GM12878 (cell line): Measurements from ENCODE around the gene PDGFA. TPM values are rescaled to one million over a fixed set of nuclear protein-coding genes. Genes with fewer than 3 reads are reported as not detected.

Experiments used
- ATAC-seq: fragments of 200-7000 bp; cut with Tn5 transposase; 3 replicates; pipeline ENCODE4 v1.9.1; 2020; ENCODE audit warnings: mild to moderate bottlenecking, moderate library complexity
- BruUV-seq: library from RNA; stranded (reverse); fragments of 400-500 nt; replicated peaks from 2 replicates; lab custom pipeline; 2021; lab: Mats Ljungman, UMichigan
- CTCF ChIA-PET: fragments of 300-600 bp; sonication (Branson Sonifier 250); formaldehyde crosslinking; extraction: SDS; loops from one replicate; lab custom pipeline; 2021; ENCODE audit warnings: inconsistent platforms; lab: Yijun Ruan, JAX
- POLR2A ChIA-PET: fragments of 350-600 bp; formaldehyde crosslinking; extraction: SDS; loops from one replicate; lab custom pipeline; 2021; ENCODE audit warnings: inconsistent platforms; lab: Charles Lee
- RAD21 ChIA-PET: fragments of 300-600 bp; sonication (Branson Sonifier 250); formaldehyde crosslinking; loops from one replicate; lab custom pipeline; 2023; ENCODE audit warnings: antibody characterized with exemption; ENCODE audit not compliant: unreplicated experiment; lab: Charles Lee
- SMC1A ChIA-PET: fragments of 300-600 bp; sonication (Branson Sonifier 250); formaldehyde crosslinking; loops from one replicate; lab custom pipeline; 2023; ENCODE audit not compliant: unreplicated experiment, uncharacterized antibody; lab: Charles Lee
- DNase-seq: peaks from one replicate; pipeline ENCODE4 v3.0.0-alpha.2; 2011; ENCODE audit warnings: low read depth, low spot score
- FAIRE-seq: peaks from 3 replicates; lab custom pipeline; 2011; peaks lifted over from hg19 to GRCh38; lab: Jason Lieb, UNC
- H2AFZ ChIP-seq: 2 replicates; pipeline ENCODE4 v1.6.0; 2011; ENCODE audit warnings: low read depth, low read length, control low read depth; ENCODE audit not compliant: control insufficient read depth
- H3K27ac ChIP-seq: 2 replicates; pipeline ENCODE4 v1.5.1; 2011; ENCODE audit warnings: control low read depth; ENCODE audit not compliant: control insufficient read depth, insufficient read depth
- H3K27me3 ChIP-seq, 2 experiments: replicated peaks in 1 of 2; 2 replicates each; pipeline versions ENCODE4 v1.6.0 to v1.6.1; 2011; ENCODE audit warnings: low read length in 1 of 2; ENCODE audit not compliant: control insufficient read depth in 2 of 2, insufficient read depth in 2 of 2
- H3K36me3 ChIP-seq, 2 experiments: 2 replicates each; pipeline ENCODE4 v1.5.1; 2011; ENCODE audit warnings: low read length in 1 of 2; ENCODE audit not compliant: control insufficient read depth in 2 of 2, insufficient read depth in 2 of 2
- H3K4me1 ChIP-seq: 2 replicates; pipeline ENCODE4 v1.6.1; 2011; ENCODE audit warnings: mild to moderate bottlenecking, low read length, moderate library complexity, mixed read lengths; ENCODE audit not compliant: control insufficient read depth, insufficient read depth
- H3K4me2 ChIP-seq: 2 replicates; pipeline ENCODE4 v1.6.0; 2011; ENCODE audit warnings: control low read depth; ENCODE audit not compliant: control insufficient read depth, insufficient read depth
- H3K4me3 ChIP-seq: fragments of 200-600 bp; sonication (generic); 2 replicates; pipeline ENCODE4 v1.5.1; 2016
- H3K79me2 ChIP-seq: 2 replicates; pipeline ENCODE4 v1.6.0; 2011; ENCODE audit warnings: low read length; ENCODE audit not compliant: control insufficient read depth, insufficient read depth
- H3K9ac ChIP-seq: 2 replicates; pipeline ENCODE4 v1.8.0; 2011; ENCODE audit warnings: low read length, control low read depth, mixed read lengths; ENCODE audit not compliant: control insufficient read depth, insufficient read depth
- H3K9me3 ChIP-seq: replicated peaks from 3 replicates; pipeline ENCODE4 v1.5.1; 2011; ENCODE audit warnings: mild to moderate bottlenecking, low read length; ENCODE audit not compliant: control insufficient read depth, insufficient read depth
- H4K20me1 ChIP-seq: 2 replicates; pipeline ENCODE4 v1.6.0; 2011; ENCODE audit not compliant: control insufficient read depth, insufficient read depth
- ATF2 ChIP-seq: IDR thresholded peaks from 2 replicates; pipeline ENCODE4 v1.6.1; 2012; ENCODE audit warnings: low read length, inconsistent platforms
- CBFB ChIP-seq: IDR thresholded peaks from 2 replicates; pipeline ENCODE4 v1.6.1; 2016; ENCODE audit warnings: antibody characterized with exemption, low read depth
- MTA2 ChIP-seq: fragments of 450-650 bp; IDR thresholded peaks from 2 replicates; pipeline ENCODE4 v1.6.1; 2016; ENCODE audit warnings: low read depth, mild to moderate bottlenecking, moderate library complexity
- ZBTB33 ChIP-seq: fragments of 450-650 bp; IDR thresholded peaks from 2 replicates; pipeline ENCODE4 v1.6.1; 2017; ENCODE audit warnings: mild to moderate bottlenecking
- WGBS: methylation state at CpG from one replicate; pipeline ENCODE4 v1.1.6; 2016; ENCODE audit warnings: low lambda C conversion rate; ENCODE audit not compliant: insufficient replicate concordance, insufficient coverage; ENCODE audit errors: missing lambda C conversion rate; 5-methylcytosine and 5-hydroxymethylcytosine counted together
- in situ Hi-C: fragments of 300-500 bp; cut with MboI; formaldehyde crosslinking; loops from 9 replicates; pipeline ENCODE4 v1.14.3; 2018; ENCODE audit warnings: mixed read lengths
- intact Hi-C: fragments of 100-400 bp; cut with micrococcal nuclease; formaldehyde crosslinking; loops from one replicate; pipeline ENCODE4 v1.14.2; 2022; ENCODE audit not compliant: unreplicated experiment
- polyA plus RNA-seq, 11 experiments: library from polyadenylated mRNA; depleted of rRNA in 4 of 11; unstranded in 6 of 11; stranded (reverse) in 5 of 11; fragments of >200 nt; fragmentation: Nextera tagmentation in 4 of 11; fragmentation: Illumina TruSeq in 1 of 11; extraction: Ambion mirVana in 4 of 11; extraction: Trizol in 1 of 11; gene quantifications; 1 replicate in 1 of 11; 2 replicates in 10 of 11; pipeline versions ENCODE4 v1.2.1 to v1.2.3, GENCODE V29; 2011 to 2016; ENCODE audit warnings: inconsistent platforms in 2 of 11, missing spikeins in 2 of 11, low read depth in 1 of 11
- total RNA-seq, 4 experiments: library from RNA; depleted of rRNA in 3 of 4; stranded (reverse); fragments of >200 nt in 3 of 4; fragmentation: Illumina TruSeq in 1 of 4; extraction: Trizol in 1 of 4; gene quantifications; 2 replicates each; pipeline versions ENCODE4 v1.2.1 to v1.2.3, GENCODE V29; 2013 to 2021

PDGFA gene
- total and polyA plus RNA-seq, 10 of the 15 experiments (the other 5 are each of a cell fraction or from before 2014, with no cell fraction given): 2.5 to 10.0 (median 5.6) TPM

DNA sequence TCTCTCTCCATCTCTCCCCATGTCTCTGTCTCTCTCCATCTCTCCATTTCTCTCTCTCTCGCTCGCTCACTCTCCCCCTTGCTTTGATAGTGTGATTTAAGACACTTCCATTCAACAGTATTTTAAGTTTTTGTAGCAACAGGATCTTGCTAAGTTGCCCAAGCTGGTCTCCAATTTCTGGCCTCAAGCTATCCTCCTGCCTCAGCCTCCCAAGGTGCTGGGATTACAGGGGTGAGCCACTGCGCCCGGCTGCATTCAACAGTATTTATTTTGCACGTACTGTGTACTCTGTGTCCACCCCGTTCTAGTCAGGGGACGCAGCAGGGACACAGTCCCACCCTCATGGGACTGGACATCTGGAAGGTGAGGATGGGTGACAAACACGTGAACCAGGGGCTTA, 14.4 kb upstream of the PDGFA start:
- no peak overlapping the region for H3K27ac ChIP-seq
- ChIA-PET RAD21 (no interaction called here), CTCF (no interaction called here), SMC1A (no interaction called here), POLR2A (no interaction called here)
- TF ChIP-seq ATF2 (no peak), CBFB (no peak)
- peaks cover 8% of the 10 kb centered on the region for H3K4me1 ChIP-seq
- no peak for FAIRE-seq
- intact Hi-C loops (no loop called here), in situ Hi-C loops (no loop called here)
- H3K27me3 ChIP-seq: no peaks in the 10 kb centered on the region
- no peak overlapping the region for H2AFZ ChIP-seq
- H3K4me2 ChIP-seq: no peak overlapping the region
- no peaks in the 10 kb centered on the region; the same call in 2 of the 3 replicates for H3K9me3 ChIP-seq
- no peak for DNase-seq
- ATAC-seq: no peak
- BruUV-seq: no TSS peak
- 60% methylated on average over 8 of the region's 8 CpGs for WGBS
- H3K9ac ChIP-seq: no peak overlapping the region
- no peak overlapping the region for H3K4me3 ChIP-seq
- no peaks in the 10 kb centered on the region for H4K20me1 ChIP-seq
- no peaks in the 10 kb centered on the region for H3K36me3 ChIP-seq
- no peaks in the 10 kb centered on the region for H3K79me2 ChIP-seq

GRCh38 chr7:533266-533665, 13.6 kb upstream of the PDGFA start:
- BruUV-seq: no TSS peak
- Histone ChIP-seq H3K4me1 (peaks cover 8% of the 10 kb centered on the region), H3K27ac (no peak overlapping the region), H3K4me2 (no peak overlapping the region), H2AFZ (no peak overlapping the region), H3K9me3 (no peaks in the 10 kb centered on the region; the same call in 2 of the 3 replicates), H3K79me2 (no peaks in the 10 kb centered on the region), H4K20me1 (no peaks in the 10 kb centered on the region), H3K9ac (no peak overlapping the region), H3K36me3 (no peaks in the 10 kb centered on the region), H3K4me3 (no peak overlapping the region), H3K27me3 (no peaks in the 10 kb centered on the region)
- FAIRE-seq: no peak
- no peak for TF ChIP-seq MTA2
- peak; percentile 47; the same call in 1 of the 2 replicates for TF ChIP-seq ZBTB33
- ChIA-PET RAD21 (no interaction called here), CTCF (no interaction called here), SMC1A (interaction anchor here (1.1 kb wide), 1 partner anchor 10 kb away, joined by 3 read pairs; no protein-coding TSS in a partner anchor), POLR2A (interaction anchor here (1.4 kb wide), 1 partner anchor 69 kb away, joined by 5 read pairs; no protein-coding TSS in a partner anchor)
- in situ Hi-C loops: no loop called here
- DNase-seq: no peak
- intact Hi-C loops: no loop called here
- no peak for ATAC-seq
- 38% methylated on average over 16 of the region's 17 CpGs for WGBS
